Measurements from ENCODE around the gene LIMS4. TPM values are rescaled to one million over a fixed set of nuclear protein-coding genes. Genes with fewer than 3 reads are reported as not detected.
"Not testable (repeated sequence)": the region's sequence is repeated elsewhere in the genome, so short reads cannot be mapped to it uniquely, and the experiment has no call there.

The LIMS4 gene
- total RNA-seq, 1 experiment from 2014 or later = 1.1 TPM

DNA sequence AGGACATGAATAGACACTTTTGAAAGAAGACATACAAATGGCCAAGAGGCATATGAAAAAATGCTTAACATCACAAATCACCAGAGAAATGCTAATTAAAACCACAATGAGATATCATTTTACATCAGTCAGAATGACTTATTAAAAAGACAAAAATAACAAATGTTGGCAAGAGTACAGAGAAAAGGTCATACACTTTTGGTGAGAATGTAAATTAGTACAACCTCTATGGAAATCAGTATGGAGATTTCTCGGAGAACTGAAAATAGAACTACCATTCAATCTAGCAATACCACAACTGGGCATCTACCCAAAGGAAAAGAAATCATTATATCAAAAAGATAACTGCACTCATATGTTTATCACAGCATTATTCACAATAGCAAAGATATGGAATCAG, 16.4 kb upstream of the LIMS4 start:
- not testable (repeated sequence) for ATAC-seq

DNA sequence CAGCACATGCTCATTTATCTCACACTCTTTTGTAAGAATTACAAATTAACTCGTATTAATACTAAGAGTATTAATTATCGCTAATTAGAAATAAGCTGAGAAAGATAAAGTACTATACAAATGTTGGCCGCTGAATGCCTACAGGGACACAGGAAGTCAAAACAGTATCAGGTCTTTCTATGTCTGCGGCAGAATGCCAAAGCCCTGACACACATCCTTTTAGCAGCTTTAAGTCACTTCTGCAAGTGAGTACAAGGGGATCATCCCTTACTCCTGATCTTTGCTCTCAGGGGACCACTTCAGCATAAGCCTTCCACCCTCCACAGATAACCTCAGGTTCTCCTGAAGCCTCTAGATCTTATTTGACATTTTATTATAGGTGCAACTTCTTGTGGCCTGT, 10.1 kb upstream of the LIMS4 start:
- H4K20me1 ChIP-seq (ENCODE audit: insufficient read depth); POLR2A ChIA-PET; H3K27ac ChIP-seq (ENCODE audit: low read depth, low read length); ATAC-seq; H3K4me2 ChIP-seq (ENCODE audit: low read length); H3K27me3 ChIP-seq (ENCODE audit: insufficient read depth, low read length); H3K79me2 ChIP-seq (ENCODE audit: insufficient read depth, low read length); CTCF ChIA-PET; H3K9me2 ChIP-seq (ENCODE audit: insufficient read depth); intact Hi-C loops (cut with micrococcal nuclease); H3K9me3 ChIP-seq (ENCODE audit: control insufficient read depth in 1 of 2, insufficient read depth in 1 of 2, low read depth in 1 of 2, low read length in 2 of 2); BruUV-seq (replicated peaks); DNase-seq (ENCODE audit: low read depth, low spot score); RAD21 ChIA-PET (ENCODE audit: low non-redundant PET in 1 of 2, low total read pairs in 2 of 2, uncharacterized antibody in 2 of 2, unreplicated experiment in 2 of 2); H3K4me1 ChIP-seq (ENCODE audit: control insufficient read depth in 1 of 2, insufficient read depth in 2 of 2, low read length in 2 of 2); H3K9ac ChIP-seq (ENCODE audit: low read length); H3K4me3 ChIP-seq (replicated peaks in 1 of 2; ENCODE audit: low read depth in 1 of 2, low read length in 2 of 2); H2AFZ ChIP-seq (ENCODE audit: low read depth, low read length, poor library complexity, severe bottlenecking); H3K36me3 ChIP-seq (ENCODE audit: control insufficient read depth in 1 of 2, insufficient read depth in 2 of 2, low read length in 2 of 2): not testable (repeated sequence)

More for the DNA sequence above, 16.4 kb upstream of the LIMS4 start:
- H3K4me2 ChIP-seq (ENCODE audit: low read length); H3K36me3 ChIP-seq (ENCODE audit: control insufficient read depth in 1 of 2, insufficient read depth in 2 of 2, low read length in 2 of 2); H3K9me3 ChIP-seq (ENCODE audit: control insufficient read depth in 1 of 2, insufficient read depth in 1 of 2, low read depth in 1 of 2, low read length in 2 of 2); H3K4me3 ChIP-seq (replicated peaks in 1 of 2; ENCODE audit: low read depth in 1 of 2, low read length in 2 of 2); H4K20me1 ChIP-seq (ENCODE audit: insufficient read depth); POLR2A ChIA-PET; H3K27ac ChIP-seq (ENCODE audit: low read depth, low read length); H3K27me3 ChIP-seq (ENCODE audit: insufficient read depth, low read length); RAD21 ChIA-PET (ENCODE audit: low non-redundant PET in 1 of 2, low total read pairs in 2 of 2, uncharacterized antibody in 2 of 2, unreplicated experiment in 2 of 2); DNase-seq (ENCODE audit: low read depth, low spot score); CTCF ChIA-PET; BruUV-seq (replicated peaks); H3K4me1 ChIP-seq (ENCODE audit: control insufficient read depth in 1 of 2, insufficient read depth in 2 of 2, low read length in 2 of 2); H3K9ac ChIP-seq (ENCODE audit: low read length); H3K79me2 ChIP-seq (ENCODE audit: insufficient read depth, low read length); H2AFZ ChIP-seq (ENCODE audit: low read depth, low read length, poor library complexity, severe bottlenecking); intact Hi-C loops (cut with micrococcal nuclease); H3K9me2 ChIP-seq (ENCODE audit: insufficient read depth): not testable (repeated sequence)

DNA sequence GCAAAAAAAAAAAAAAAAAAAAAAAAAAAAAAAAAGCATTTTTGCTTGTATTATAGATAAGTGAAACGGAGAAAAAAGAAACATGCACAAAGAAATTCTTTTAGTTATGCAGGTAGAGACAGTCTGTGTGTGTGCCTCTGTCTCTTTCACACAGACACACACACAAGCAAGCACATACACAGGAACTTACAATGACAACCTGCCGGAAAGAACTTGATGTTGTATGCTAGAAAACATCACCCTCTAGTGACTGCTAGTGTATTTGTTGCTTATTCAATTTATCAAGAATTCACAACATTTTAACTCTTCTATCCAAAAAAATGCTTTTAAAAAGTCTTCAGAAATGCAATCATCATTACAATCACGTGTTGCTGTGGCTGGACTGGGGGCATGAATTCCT, 8.6 kb upstream of the LIMS4 start:
- H3K79me2 ChIP-seq (ENCODE audit: insufficient read depth, low read length); H3K9me3 ChIP-seq (ENCODE audit: control insufficient read depth in 1 of 2, insufficient read depth in 1 of 2, low read depth in 1 of 2, low read length in 2 of 2); H3K9me2 ChIP-seq (ENCODE audit: insufficient read depth); intact Hi-C loops (cut with micrococcal nuclease); H3K4me3 ChIP-seq (replicated peaks in 1 of 2; ENCODE audit: low read depth in 1 of 2, low read length in 2 of 2); H2AFZ ChIP-seq (ENCODE audit: low read depth, low read length, poor library complexity, severe bottlenecking); H3K27me3 ChIP-seq (ENCODE audit: insufficient read depth, low read length); POLR2A ChIA-PET; H3K36me3 ChIP-seq (ENCODE audit: control insufficient read depth in 1 of 2, insufficient read depth in 2 of 2, low read length in 2 of 2); H3K9ac ChIP-seq (ENCODE audit: low read length); CTCF ChIA-PET; H4K20me1 ChIP-seq (ENCODE audit: insufficient read depth); DNase-seq (ENCODE audit: low read depth, low spot score); RAD21 ChIA-PET (ENCODE audit: low non-redundant PET in 1 of 2, low total read pairs in 2 of 2, uncharacterized antibody in 2 of 2, unreplicated experiment in 2 of 2); H3K4me2 ChIP-seq (ENCODE audit: low read length); H3K27ac ChIP-seq (ENCODE audit: low read depth, low read length); H3K4me1 ChIP-seq (ENCODE audit: control insufficient read depth in 1 of 2, insufficient read depth in 2 of 2, low read length in 2 of 2); BruUV-seq (replicated peaks): not testable (repeated sequence)
- ATAC-seq = peak; percentile 58

DNA sequence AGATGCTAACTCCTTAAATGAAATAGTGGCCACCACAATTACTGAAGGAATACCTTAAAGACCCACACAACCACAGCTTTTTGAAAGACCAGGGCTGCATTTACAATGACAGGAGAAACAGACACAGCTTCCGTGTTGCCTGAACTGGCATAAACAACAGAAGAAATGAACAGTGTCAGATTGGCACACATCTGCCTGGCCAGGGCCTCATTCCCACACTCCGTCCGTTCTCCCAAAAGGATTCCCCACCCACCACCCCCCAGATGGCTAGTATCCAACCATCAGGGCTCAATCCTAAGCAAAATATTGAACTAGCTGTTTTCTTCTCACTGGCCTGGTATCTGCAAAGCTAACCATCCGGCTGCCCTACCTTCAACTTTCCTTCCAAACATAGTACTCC, 7.5 kb upstream of the LIMS4 start:
- H3K9ac ChIP-seq (ENCODE audit: low read length); H3K27ac ChIP-seq (ENCODE audit: low read depth, low read length); RAD21 ChIA-PET (ENCODE audit: low non-redundant PET in 1 of 2, low total read pairs in 2 of 2, uncharacterized antibody in 2 of 2, unreplicated experiment in 2 of 2); BruUV-seq (replicated peaks); H3K79me2 ChIP-seq (ENCODE audit: insufficient read depth, low read length); POLR2A ChIA-PET; H3K4me2 ChIP-seq (ENCODE audit: low read length); CTCF ChIA-PET; H3K36me3 ChIP-seq (ENCODE audit: control insufficient read depth in 1 of 2, insufficient read depth in 2 of 2, low read length in 2 of 2); ATAC-seq; H3K4me3 ChIP-seq (replicated peaks in 1 of 2; ENCODE audit: low read depth in 1 of 2, low read length in 2 of 2); H3K4me1 ChIP-seq (ENCODE audit: control insufficient read depth in 1 of 2, insufficient read depth in 2 of 2, low read length in 2 of 2); H3K27me3 ChIP-seq (ENCODE audit: insufficient read depth, low read length); H4K20me1 ChIP-seq (ENCODE audit: insufficient read depth); H2AFZ ChIP-seq (ENCODE audit: low read depth, low read length, poor library complexity, severe bottlenecking); intact Hi-C loops (cut with micrococcal nuclease); DNase-seq (ENCODE audit: low read depth, low spot score); H3K9me2 ChIP-seq (ENCODE audit: insufficient read depth); H3K9me3 ChIP-seq (ENCODE audit: control insufficient read depth in 1 of 2, insufficient read depth in 1 of 2, low read depth in 1 of 2, low read length in 2 of 2): not testable (repeated sequence)

- DNase-seq (ENCODE audit: low read depth, low spot score); H3K79me2 ChIP-seq (ENCODE audit: insufficient read depth, low read length); H3K4me1 ChIP-seq (ENCODE audit: control insufficient read depth in 1 of 2, insufficient read depth in 2 of 2, low read length in 2 of 2); H3K27ac ChIP-seq (ENCODE audit: low read depth, low read length); H3K9me3 ChIP-seq (ENCODE audit: control insufficient read depth in 1 of 2, insufficient read depth in 1 of 2, low read depth in 1 of 2, low read length in 2 of 2); H2AFZ ChIP-seq (ENCODE audit: low read depth, low read length, poor library complexity, severe bottlenecking); BruUV-seq (replicated peaks); CTCF ChIA-PET; POLR2A ChIA-PET; ATAC-seq; H3K4me2 ChIP-seq (ENCODE audit: low read length); H3K4me3 ChIP-seq (replicated peaks in 1 of 2; ENCODE audit: low read depth in 1 of 2, low read length in 2 of 2); H3K9me2 ChIP-seq (ENCODE audit: insufficient read depth); H3K36me3 ChIP-seq (ENCODE audit: control insufficient read depth in 1 of 2, insufficient read depth in 2 of 2, low read length in 2 of 2); RAD21 ChIA-PET (ENCODE audit: low non-redundant PET in 1 of 2, low total read pairs in 2 of 2, uncharacterized antibody in 2 of 2, unreplicated experiment in 2 of 2); H3K27me3 ChIP-seq (ENCODE audit: insufficient read depth, low read length); H3K9ac ChIP-seq (ENCODE audit: low read length); intact Hi-C loops (cut with micrococcal nuclease); H4K20me1 ChIP-seq (ENCODE audit: insufficient read depth): not testable (repeated sequence)
Observed at GRCh38 chr2:110477370-110477769, 4.8 kb upstream of the LIMS4 start.
